HK-2 (cell line): ENCODE data around the gene DUSP14.
"Not testable (repeated sequence)": the region's sequence is repeated elsewhere in the genome, so short reads cannot be mapped to it uniquely, and the experiment has no call there.

Experiments
- DNase-seq: peaks from one replicate; pipeline ENCODE4 v3.0.0-alpha.2; 2018; ENCODE audit not compliant: unreplicated experiment

DUSP14 gene

GRCh38 chr17:37483311-37484039, 6.2 kb upstream of the DUSP14 start:
- no peak for DNase-seq

- no peak for DNase-seq
These were observed 3.6 kb upstream of the DUSP14 start for GRCh38 chr17:37485938-37486570.

DNA sequence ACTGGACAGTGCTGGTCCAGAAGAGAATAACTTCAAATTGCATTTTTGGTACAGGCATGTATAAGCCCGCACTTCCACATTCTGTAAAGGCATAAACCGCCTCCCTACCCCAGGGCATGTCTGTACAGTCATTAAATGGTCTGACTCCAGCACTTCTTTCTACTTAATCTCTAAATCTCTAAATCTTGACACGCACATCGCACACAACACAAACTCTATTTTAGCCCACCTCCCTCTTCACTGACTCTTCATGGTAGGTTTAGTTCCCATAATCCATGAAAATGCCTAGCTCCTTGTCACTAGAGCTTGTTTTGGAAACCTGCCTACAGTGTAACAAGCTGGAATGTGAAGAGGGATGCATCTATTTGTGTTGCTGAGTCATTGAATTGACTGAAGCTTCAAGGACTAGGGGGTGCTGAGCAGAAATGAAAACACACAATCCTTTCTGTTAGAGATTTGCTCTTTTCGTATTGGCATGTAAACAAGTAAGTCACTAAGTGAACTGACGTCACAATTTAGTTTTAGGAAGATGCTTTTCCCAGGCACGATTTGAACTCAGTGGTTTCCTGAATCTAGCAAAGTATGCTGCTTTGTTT, 1.6 kb upstream of the DUSP14 start:
- DNase-seq = peak; percentile 35

- DNase-seq = peak; percentile 92
These were observed 989 bp upstream of the DUSP14 start for GRCh38 chr17:37488607-37489196.

DNA sequence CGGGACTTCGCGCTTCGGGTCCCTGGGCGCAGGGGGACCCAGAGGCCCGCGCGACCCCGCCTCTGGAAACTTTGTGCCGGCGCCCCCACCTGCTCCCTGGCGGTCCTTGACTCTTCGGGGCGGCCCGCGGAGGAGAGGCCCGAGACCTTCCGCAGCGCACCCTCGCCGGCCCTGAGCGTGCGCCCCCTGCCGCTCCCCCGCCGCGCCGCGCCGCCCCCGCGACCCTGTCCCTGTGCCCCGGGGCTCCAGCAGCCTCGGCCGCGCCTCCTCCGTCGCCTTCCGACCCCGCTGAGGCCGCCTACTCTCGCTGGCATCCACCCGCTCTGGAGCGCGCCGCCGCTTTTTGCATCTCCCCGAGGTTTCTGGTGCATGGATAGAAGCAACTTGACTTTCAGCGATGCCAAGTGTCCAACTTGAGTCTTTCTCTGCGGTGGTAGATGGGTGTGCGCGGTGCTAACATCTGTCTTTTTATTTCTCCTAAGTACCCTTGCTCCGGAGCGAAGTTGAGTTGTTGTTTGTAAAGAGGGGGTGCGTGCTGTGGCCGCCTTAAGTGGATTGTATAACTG, 414 bp downstream of the DUSP14 start:
- peak; percentile 60 for DNase-seq

DNA sequence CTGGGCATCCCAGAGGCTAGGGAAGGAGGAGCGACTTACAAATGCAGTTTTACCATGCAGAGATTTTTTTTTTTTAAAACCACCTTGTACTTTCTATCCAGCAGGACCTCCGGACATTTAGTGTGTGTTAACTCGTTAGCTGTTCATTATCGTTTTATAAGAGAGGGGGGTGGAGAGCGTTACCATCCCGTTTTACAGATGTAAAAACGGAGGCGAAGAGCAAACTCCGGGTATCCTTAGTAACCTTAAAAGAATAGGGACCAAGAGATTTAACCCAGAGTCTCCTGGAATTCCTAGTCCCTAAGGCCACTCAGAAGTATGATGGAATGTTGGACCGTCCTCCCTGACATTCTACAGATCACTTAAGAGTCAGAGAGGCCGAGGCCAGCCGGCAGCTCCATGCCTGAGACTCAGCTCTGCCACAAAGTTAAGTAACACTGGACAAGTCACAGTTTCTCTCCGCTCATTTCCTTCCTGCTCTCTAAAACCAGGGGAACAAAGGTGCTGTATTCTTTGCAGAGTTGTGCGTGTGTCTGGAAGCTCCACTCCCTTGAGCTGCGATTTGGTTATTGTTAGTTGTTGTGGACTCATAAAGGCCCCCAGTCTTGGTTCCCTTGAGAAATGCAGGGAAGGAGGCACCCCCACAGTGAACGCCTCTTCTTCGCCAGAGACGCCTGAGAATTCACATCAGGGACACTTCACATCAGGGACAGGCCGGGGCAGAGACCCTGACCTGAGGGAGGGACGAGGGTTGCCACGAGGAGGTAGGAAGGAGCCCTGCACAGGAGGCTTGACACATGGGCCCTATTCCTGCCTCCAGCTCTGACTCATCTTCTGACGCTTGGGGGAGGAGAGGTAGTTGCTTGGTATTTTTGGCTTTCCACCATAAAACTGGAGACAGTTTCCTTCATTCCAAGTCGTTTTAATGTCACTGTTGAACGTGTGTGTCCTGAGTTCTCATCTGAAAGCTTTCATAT, 1.2 kb downstream of the DUSP14 start:
- DNase-seq = peak; percentile 70

GRCh38 chr17:37492167-37492566, 2.5 kb downstream of the DUSP14 start:
- no peak for DNase-seq

GRCh38 chr17:37493249-37494027, 3.7 kb downstream of the DUSP14 start:
- peak; percentile 21 for DNase-seq

- no peak for DNase-seq
These were observed 4.7 kb downstream of the DUSP14 start for GRCh38 chr17:37494401-37494831.

DNA sequence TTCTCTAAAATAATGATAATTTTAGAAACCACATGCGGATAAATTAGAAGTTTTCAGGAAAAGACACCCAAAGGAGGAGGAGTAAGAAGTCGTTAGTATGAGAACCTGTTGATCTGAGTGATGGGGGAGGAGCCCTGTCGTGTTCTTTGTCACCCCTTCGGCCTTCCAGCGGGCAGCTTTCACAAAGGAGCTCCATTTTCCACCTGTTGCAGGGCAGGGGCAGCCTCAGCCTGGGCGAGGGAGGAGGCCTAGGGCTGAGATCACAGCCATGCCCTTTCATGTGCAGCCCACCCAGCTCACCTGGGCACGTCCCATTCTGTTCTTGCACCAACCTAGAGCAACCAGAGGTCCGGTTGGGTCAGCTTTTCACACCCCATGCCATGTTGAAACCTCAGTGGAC, 5.3 kb downstream of the DUSP14 start:
- DNase-seq = no peak

- no peak for DNase-seq
These were observed 10.7 kb downstream of the DUSP14 start for GRCh38 chr17:37500378-37500777.

- no peak for DNase-seq
These were observed 12.6 kb downstream of the DUSP14 start for GRCh38 chr17:37502009-37502936.

- DNase-seq = no peak
These were observed 13.5 kb downstream of the DUSP14 start for GRCh38 chr17:37503148-37503547.

DNA sequence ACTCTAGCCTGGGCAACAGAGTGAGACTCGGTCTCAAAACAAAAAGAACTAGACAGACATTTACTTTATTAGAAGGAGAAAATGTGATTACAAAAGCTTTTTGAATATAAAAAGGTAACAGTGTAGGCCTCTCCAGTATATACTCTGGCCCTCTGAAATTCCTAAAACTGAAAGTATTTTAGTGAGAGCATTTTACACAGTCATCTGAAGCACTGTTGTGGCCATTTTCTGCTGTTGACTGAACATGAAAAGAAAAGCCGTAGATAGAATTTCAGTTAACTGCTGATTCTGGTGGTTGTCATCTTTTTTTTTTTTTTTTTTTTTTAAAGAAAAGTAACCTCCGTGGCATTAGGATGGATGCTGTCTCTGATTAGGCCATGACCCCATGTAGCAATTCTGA, 15.6 kb downstream of the DUSP14 start:
- no peak for DNase-seq

- no peak for DNase-seq
These were observed 17.0 kb downstream of the DUSP14 start for GRCh38 chr17:37506678-37507077.

- no peak for DNase-seq
These were observed 17.4 kb downstream of the DUSP14 start for GRCh38 chr17:37507111-37507510.

- DNase-seq = no peak
These were observed 20.4 kb downstream of the DUSP14 start for GRCh38 chr17:37510056-37510455.

GRCh38 chr17:37511642-37512041, 22.0 kb downstream of the DUSP14 start:
- DNase-seq = not testable (repeated sequence)

DNA sequence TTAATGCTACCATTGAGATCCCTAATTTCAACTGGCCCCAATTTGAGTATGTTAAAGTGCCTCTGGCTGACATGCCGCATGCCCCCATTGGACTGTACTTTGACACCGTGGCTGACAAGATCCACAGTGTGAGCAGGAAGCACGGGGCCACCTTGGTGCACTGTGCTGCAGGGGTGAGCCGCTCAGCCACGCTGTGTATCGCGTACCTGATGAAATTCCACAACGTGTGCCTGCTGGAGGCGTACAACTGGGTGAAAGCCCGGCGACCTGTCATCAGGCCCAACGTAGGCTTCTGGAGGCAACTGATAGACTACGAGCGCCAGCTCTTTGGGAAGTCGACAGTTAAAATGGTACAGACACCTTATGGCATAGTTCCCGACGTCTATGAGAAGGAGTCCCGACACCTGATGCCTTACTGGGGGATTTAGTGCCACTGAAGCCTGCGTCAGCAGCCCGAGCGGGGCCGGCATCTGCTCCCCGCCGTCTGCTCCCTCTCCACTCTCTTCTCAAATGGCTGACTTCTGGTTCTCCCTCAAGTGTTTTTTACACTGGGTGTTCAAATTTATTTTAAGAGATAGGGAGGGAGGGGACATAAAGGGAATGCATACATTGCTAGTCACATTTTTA, 22.9 kb downstream of the DUSP14 start:
- DNase-seq = no peak
